Transverse colon (tissue), 4 donors: ENCODE data around the gene MBP. TPM values are rescaled to one million over a fixed set of nuclear protein-coding genes. Genes with fewer than 3 reads are reported as not detected.

Source experiments
- DNase-seq: peaks from one replicate; pipeline ENCODE4 v3.0.0-alpha.2; 2019
- H3K27ac ChIP-seq, 4 donors: fragments of 200-600 bp; sonication (generic); 2 replicates each; pipeline ENCODE4 v1.5.1; 2016 to 2018; ENCODE audit warnings: inconsistent platforms in 4 of 4
- H3K27me3 ChIP-seq: fragments of 200-600 bp; sonication (generic); 2 replicates; pipeline ENCODE4 v1.5.1; 2017; ENCODE audit warnings: inconsistent platforms
- H3K36me3 ChIP-seq, 4 donors: fragments of 200-600 bp; sonication (generic); 2 replicates each; pipeline ENCODE4 v1.5.1; 2017 to 2019; ENCODE audit warnings: inconsistent platforms in 4 of 4
- H3K4me1 ChIP-seq, 4 donors: fragments of 200-600 bp; sonication (generic); 2 replicates each; pipeline ENCODE4 v1.5.1; 2017 to 2020; ENCODE audit warnings: inconsistent platforms in 4 of 4
- H3K4me3 ChIP-seq, 4 donors: fragments of 200-600 bp; sonication (generic); 1 replicate in 1 of 4; 2 replicates in 3 of 4; pipeline versions ENCODE4 v1.5.1 to v1.6.1; 2017 to 2019; ENCODE audit warnings: inconsistent platforms in 4 of 4
- H3K9me3 ChIP-seq, 2 donors: fragments of 200-600 bp; sonication (generic); 2 replicates each; pipeline ENCODE4 v1.5.1; 2017 to 2019; ENCODE audit warnings: inconsistent platforms in 2 of 2
- CTCF ChIP-seq, 5 experiments: fragments of 200-600 bp in 3 of 5; fragments of 450-650 bp in 2 of 5; sonication (generic) in 3 of 5; IDR thresholded peaks; 1 replicate in 2 of 5; 2 replicates in 3 of 5; pipeline ENCODE4 v1.5.1; 2016 to 2017; ENCODE audit warnings: antibody characterized with exemption in 5 of 5, inconsistent platforms in 3 of 5, mild to moderate bottlenecking in 2 of 5, moderate library complexity in 1 of 5
- EP300 ChIP-seq: sonication (generic); formaldehyde crosslinking; IDR thresholded peaks from one replicate; pipeline ENCODE4 v1.6.1; 2017; ENCODE audit warnings: antibody characterized with exemption, low read depth
- POLR2A ChIP-seq: fragments of 450-650 bp; IDR thresholded peaks from one replicate; pipeline ENCODE4 v1.6.1; 2016; ENCODE audit warnings: antibody characterized with exemption, mild to moderate bottlenecking, moderate library complexity
- POLR2AphosphoS5 ChIP-seq, 3 donors: sonication (generic); formaldehyde crosslinking; IDR thresholded peaks; one replicate each; pipeline ENCODE4 v1.6.1; 2016; ENCODE audit warnings: antibody characterized with exemption in 3 of 3
- WGBS, 2 donors: methylation state at CpG; one replicate each; pipeline ENCODE4 v1.1.5; 2018; ENCODE audit warnings: low coverage in 1 of 2; 5-methylcytosine and 5-hydroxymethylcytosine counted together
- in situ Hi-C, 4 donors: fragments of 200-750 bp; cut with MboI; loops; one replicate each; pipeline versions ENCODE4 v1.15.0 to v1.15.1; 2017; ENCODE audit warnings: low sequenced_read_pairs in 3 of 4, low pct_ligation_motif_present in 1 of 4, low pct_unique_long_range_greater_than_20kb in 1 of 4
- intact Hi-C: fragments of 100-400 bp; cut with DNase I; formaldehyde crosslinking; loops from one replicate; pipeline ENCODE4 v1.15.1; 2023; ENCODE audit warnings: low total_unique reads
- total RNA-seq, 4 donors: library from RNA; depleted of rRNA; stranded (reverse); fragments of >200 nt; gene quantifications; one replicate each; pipeline ENCODE4 v1.1.0, GENCODE V29; 2016

Gene MBP
- total RNA-seq, 4 donors from 2014 or later = 12.7 to 53.4 (median 41.0) TPM

DNA sequence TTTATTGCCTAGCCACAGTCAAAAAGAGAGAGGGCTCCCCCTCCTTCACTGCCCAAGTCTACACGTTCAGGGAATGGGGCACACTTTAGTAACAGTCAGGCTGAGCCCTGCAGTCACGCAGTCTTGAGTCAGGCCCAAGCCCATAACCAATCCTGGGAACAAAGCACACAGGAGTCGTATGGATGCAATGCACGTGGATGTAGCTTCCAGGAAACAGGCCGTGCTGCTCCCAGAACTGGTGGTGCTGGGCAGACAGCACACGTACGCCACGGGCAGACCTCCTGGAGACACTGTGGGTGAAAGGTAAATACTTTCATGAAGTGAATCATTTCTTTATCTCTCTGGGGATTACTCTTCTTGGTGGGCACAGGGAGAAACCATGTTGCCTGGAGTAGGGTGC, 30.0 kb upstream of the MBP start:
- in situ Hi-C loops = no loop called here
- intact Hi-C loops = no loop called here
- Histone ChIP-seq H3K27ac (no peak overlapping the region), H3K36me3 (no peaks in the 10 kb centered on the region), H3K4me3 (no peak overlapping the region), H3K4me1 (no peaks in the 10 kb centered on the region), H3K27me3 (no peaks in the 10 kb centered on the region), H3K9me3 (no peaks in the 10 kb centered on the region)
- 82 to 100% methylated on average over 1 to 8 of the region's 8 CpGs for WGBS, 2 donors
- no peak for DNase-seq
- TF ChIP-seq CTCF (IDR thresholded peaks at IDR 0.05) (no peak), POLR2A (no peak), EP300 (no peak), POLR2AphosphoS5 (IDR thresholded peaks at IDR 0.05) (no peak)

DNA sequence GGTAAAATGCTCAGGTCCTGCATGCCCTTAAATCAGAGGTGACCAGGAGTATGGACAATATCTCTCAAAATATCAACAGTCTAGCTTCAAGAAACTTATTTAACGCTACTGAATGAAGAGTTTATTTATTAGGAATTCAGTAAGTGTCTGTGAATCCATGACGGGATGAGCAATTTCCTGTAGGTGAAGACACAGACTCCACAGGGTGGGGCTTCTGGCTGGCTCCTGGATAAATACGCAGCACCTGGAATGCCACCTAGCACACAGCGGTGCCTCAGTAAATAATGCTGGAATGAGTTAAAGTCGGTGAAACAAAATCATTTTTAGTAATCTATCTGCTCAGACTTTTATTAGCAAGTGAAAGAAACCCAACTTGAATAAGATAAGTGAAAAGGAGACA, 29.4 kb upstream of the MBP start:
- H3K9me3 ChIP-seq = no peaks in the 10 kb centered on the region
- H3K4me3 ChIP-seq = no peak overlapping the region
- WGBS, 2 donors = 67% methylated on average over 5 of the region's 5 CpGs
- H3K27ac ChIP-seq = no peak overlapping the region
- no peaks in the 10 kb centered on the region for H3K4me1 ChIP-seq
- no peaks in the 10 kb centered on the region for H3K27me3 ChIP-seq
- TF ChIP-seq EP300 = no peak
- no peak for TF ChIP-seq POLR2AphosphoS5 (IDR thresholded peaks at IDR 0.05)
- TF ChIP-seq POLR2A = no peak
- no peak for TF ChIP-seq CTCF (IDR thresholded peaks at IDR 0.05)
- no peaks in the 10 kb centered on the region for H3K36me3 ChIP-seq
- intact Hi-C loops = no loop called here
- DNase-seq = no peak
- in situ Hi-C loops = no loop called here

GRCh38 chr18:77161383-77161782, 28.8 kb upstream of the MBP start:
- no peaks in the 10 kb centered on the region for H3K36me3 ChIP-seq
- H3K4me3 ChIP-seq = no peak overlapping the region
- DNase-seq = no peak
- intact Hi-C loops (no loop called here), in situ Hi-C loops (no loop called here)
- H3K4me1 ChIP-seq = no peaks in the 10 kb centered on the region
- WGBS, 2 donors = 73 to 85% methylated on average over 5 to 7 of the region's 7 CpGs
- H3K27ac ChIP-seq = no peak overlapping the region
- H3K27me3 ChIP-seq = no peaks in the 10 kb centered on the region
- no peak for TF ChIP-seq POLR2A
- no peak for TF ChIP-seq EP300
- no peak for TF ChIP-seq POLR2AphosphoS5 (IDR thresholded peaks at IDR 0.05)
- TF ChIP-seq CTCF (IDR thresholded peaks at IDR 0.05) = no peak
- no peaks in the 10 kb centered on the region for H3K9me3 ChIP-seq

DNA sequence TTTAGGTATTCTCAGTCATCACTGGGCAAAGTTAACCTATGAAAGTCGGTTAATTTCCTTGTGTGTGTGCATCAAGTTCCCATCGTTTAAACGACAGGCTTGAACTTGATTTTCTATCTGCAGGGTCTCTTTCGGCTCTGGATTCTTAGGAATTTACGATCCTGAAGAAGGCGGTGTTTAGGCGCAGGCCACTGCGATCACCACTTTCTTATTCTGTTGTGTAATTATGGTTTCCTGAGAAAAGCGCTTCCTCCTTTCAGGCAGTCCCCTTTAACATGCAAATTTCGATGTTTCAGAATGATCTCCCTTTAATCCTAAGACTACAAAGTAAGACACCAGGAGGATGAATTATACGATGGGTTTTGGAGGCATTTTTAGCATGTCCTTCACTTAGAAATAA, 27.9 kb upstream of the MBP start:
- Histone ChIP-seq H3K27ac (no peak overlapping the region), H3K9me3 (no peaks in the 10 kb centered on the region), H3K27me3 (no peaks in the 10 kb centered on the region), H3K4me1 (no peaks in the 10 kb centered on the region), H3K4me3 (no peak overlapping the region), H3K36me3 (no peaks in the 10 kb centered on the region)
- DNase-seq = no peak
- intact Hi-C loops (no loop called here), in situ Hi-C loops (no loop called here)
- 54 to 55% methylated on average over 9 to 11 of the region's 11 CpGs for whole genome bisulfite sequencing, 2 donors
- TF ChIP-seq POLR2A (no peak), POLR2AphosphoS5 (IDR thresholded peaks at IDR 0.05) (no peak), CTCF (IDR thresholded peaks at IDR 0.05) (no peak), EP300 (no peak)
